H4 (cell line): Measurements from ENCODE around the gene ZMYM4. TPM values are rescaled to one million over a fixed set of nuclear protein-coding genes. Genes with fewer than 3 reads are reported as not detected.
"Not testable (repeated sequence)": the region's sequence is repeated elsewhere in the genome, so short reads cannot be mapped to it uniquely, and the experiment has no call there.

Experiments used
- DNase-seq: peaks from one replicate; pipeline ENCODE4 v3.0.0-alpha.2; 2015; ENCODE audit warnings: low spot score
- total RNA-seq: library from RNA; depleted of rRNA; stranded (reverse); fragments of >200 nt; shearing (Covaris generic); gene quantifications from 2 replicates; pipeline ENCODE4 v1.2.3, GENCODE V29; 2014; rRNA removed

The ZMYM4 gene
- total RNA-seq, 1 experiment from 2014 or later, result 14.4 TPM

DNA sequence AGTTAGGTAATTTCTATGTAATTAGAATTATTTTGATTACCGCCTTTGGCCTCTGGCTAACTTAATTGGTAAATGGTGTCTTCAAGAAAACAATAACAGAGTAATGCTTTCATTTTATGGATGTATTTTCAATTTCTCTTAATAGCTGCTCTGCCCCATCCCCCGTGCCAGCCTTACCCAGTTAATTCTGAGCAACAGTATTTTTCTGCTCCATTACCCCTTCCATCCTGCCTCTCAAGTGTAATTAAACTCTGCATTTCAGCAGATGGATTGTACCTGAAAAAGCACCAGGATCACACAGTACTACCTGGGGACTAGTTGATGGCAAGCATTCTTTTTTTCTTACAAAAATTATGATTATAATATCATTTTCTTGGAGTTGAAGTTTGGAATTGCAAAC is 184.5 kb downstream of the ZMYM4 start:
- DNase-seq, result no peak

DNA sequence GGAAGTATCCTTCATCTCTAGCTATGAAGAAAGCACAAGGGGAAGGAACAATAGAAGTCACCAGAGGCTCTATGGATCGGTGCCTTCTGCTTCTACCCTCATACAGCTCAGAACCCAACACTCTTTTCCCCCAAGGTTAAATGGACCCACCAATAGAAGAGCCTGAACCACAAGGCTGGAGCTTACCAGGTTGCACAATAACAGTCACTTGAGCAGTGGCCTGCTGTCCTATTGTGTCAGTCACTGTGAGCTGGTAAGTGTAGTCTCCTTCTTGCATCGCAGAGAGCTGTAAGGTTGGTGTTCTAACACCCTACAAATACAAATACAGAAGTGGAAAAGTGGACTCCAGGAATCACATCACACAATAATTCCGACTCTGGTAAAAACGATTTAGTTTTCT is 185.7 kb downstream of the ZMYM4 start:
- no peak for DNase-seq

DNA sequence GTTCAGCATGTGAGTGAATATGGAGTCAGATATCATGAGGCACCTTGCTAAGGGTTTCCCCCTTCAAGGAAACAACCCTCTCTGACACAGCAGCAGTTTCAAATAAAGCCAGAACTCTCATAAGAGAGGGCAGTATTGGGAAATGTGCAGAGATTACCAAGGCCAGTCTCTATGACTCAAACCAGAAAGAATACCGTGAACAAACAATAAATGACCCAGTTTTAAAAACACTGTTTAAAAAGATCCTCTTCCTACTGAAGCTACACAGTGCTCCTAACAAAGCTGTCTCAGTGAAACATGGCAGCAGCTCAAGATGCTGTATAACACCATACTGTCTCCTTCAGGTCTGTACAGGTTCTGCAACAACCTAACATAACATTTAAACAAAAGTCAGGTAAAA is 186.1 kb downstream of the ZMYM4 start:
- DNase-seq, result no peak

DNA sequence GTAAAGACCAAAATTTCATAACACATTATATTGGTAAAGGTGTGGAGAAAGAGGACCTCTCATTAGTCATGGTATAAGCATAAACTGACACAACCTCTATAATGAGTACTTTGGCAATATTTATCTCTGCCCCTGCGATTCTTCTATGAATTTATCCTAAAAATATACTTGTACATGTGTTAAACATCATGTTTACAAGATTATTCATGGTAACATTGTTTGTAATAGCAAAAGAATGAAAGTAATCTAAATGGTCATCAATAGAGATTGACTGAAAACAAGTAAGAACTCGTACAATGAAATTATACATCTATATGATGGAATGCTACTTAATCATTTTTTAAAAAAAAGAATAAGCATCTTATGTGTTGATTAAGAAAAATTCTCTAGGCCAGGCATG is 192.3 kb downstream of the ZMYM4 start:
- DNase-seq, result no peak

DNA sequence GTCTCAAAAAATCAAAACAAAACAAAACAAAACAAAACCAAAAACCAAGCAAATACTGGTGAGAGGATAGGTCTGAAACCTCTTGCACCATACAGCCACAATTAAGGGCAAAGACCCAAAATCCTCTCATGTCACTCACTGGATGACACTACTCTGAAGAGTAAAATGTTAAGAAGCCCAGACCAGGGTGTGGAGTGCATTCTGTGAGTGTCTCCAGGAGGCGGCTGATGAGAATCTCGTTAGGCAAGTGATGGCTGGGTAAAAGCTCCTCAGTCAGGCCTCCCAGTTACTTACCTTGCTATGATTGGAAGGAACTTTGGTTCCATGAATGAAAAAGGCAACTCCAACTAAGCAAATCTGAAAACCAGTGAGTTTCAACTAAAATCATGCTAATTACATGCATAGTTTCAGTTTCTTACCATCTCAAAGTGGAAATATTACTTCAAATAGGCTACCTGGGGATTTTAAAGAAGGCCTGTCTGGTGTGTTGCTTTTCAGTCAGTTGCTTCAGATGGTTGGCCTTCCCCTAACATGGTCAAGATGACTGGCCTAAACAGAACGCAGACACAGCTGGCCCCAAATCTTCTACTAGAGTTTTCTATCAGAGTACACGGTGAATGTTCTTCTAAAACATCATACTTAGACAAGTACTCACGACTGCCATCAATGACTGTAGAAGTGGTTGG is 193.6 kb downstream of the ZMYM4 start:
- no peak for DNase-seq

DNA sequence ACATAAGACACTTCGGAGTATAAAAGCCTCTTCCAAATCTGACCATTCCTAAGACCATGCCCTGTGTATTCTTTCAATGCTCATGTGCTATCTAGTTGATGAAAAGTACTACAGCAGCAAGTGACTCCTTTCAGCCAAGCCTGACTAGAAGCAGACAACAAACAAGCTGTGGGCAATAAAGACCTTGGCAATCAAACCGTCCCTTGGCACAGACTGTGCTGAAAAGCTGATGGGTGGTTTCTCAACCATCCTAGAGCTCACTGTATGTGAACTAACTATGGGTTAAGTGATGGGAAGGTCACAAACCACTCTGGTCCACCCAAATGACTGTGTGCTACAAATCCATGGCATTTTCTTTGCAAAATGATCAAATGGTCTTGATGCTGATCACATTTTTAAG is 194.7 kb downstream of the ZMYM4 start:
- no peak for DNase-seq

DNA sequence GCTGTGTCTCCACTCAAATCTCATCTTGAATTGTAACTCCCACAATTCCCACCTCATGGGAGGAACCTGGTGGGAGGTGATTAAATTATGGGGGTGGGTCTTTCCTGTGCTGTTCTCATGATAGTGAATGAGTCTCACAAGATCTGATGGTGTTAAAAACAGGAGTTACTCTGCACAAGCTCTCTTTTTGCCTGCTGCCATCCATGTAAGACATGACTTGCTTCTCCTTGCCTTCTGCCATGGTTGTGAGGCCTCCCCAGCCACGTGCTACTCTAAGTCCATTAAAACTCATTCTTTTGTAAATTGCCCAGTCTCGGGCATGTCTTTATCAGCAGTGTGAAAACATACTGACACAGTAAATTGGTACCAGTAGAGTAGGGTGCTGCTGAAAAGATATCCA is 195.2 kb downstream of the ZMYM4 start:
- DNase-seq, result not testable (repeated sequence)

DNA sequence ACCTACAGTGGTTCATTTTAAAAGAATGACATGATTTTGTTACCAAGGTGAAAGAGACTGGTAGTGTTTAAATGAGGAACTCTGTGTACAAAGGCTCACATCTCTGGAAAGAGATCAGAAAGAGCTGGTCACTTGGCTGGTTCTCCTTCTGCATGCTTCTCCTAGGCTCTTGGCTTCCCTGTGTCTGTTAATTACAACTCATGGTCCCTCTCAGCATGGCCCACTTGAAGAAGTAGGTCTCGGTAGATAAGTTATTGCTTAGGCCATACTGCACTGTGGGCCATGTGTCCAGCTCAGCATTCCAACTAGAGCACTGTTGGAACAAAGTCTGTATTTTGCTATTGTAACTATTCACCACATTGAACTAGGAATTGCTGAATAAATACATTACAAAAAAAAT is 197.6 kb downstream of the ZMYM4 start:
- DNase-seq, result no peak

DNA sequence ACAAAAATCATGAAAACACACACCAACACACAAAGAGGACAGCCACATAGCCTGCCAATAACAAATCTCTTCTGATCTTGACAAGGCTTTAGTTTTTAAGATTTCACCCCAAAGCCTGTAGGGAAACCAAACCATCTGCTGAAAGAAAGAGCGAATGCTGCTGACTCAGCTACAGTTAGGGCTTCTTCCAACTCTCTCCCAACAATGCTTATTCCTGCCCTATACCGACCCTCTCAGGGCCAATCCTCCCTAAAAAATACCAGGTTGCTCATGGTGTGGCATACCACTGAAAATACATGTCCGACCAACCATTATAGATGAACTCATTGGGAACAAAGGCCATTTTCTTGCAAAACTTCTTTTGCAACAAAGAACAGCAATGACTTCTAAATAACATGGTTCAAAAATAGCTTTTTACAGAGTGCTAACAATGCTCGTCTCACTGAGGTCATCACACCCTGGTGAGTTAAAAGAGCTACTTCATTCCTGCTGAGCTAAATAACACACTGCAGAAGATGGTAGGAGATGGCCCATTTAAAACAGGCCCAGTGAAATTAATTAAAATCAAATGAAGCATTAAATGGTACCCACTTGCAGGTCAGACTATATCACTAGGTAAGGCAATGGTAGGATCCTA is 202.6 kb downstream of the ZMYM4 start:
- DNase-seq, result no peak

Other genes starting within 250 kb of the ZMYM4 start
- 4.4 and 7.6 TPM in 2 replicates for gene ZMYM6, start 236.8 kb upstream of the ZMYM4 start, total RNA-seq
- 6.8 and 11.1 TPM in 2 replicates for gene ZMYM1, start 189.3 kb upstream of the ZMYM4 start, total RNA-seq
- 134 and 158 TPM in 2 replicates for gene SFPQ, start 75.6 kb upstream of the ZMYM4 start, total RNA-seq